Frontal cortex (tissue), 4 donors: ENCODE data around the gene BEAN1. TPM values are rescaled to one million over a fixed set of nuclear protein-coding genes. Genes with fewer than 3 reads are reported as not detected.

Source experiments
- DNase-seq, 2 donors: peaks; one replicate each; pipeline ENCODE4 v3.0.0; 2012; ENCODE audit warnings: low spot score in 2 of 2
- FAIRE-seq: peaks from 2 replicates; lab custom pipeline; 2012; peaks lifted over from hg19 to GRCh38; lab: Jason Lieb, UNC
- total RNA-seq: library from RNA; depleted of rRNA; stranded (reverse); fragments of >200 nt; gene quantifications from one replicate; pipeline ENCODE4 v1.2.3, GENCODE V29; 2014
- donor health status: control.
- donor health status: control.
- donor health status: control.

The BEAN1 gene
- total RNA-seq, 1 donor from 2014 or later: 4.5 TPM

DNA sequence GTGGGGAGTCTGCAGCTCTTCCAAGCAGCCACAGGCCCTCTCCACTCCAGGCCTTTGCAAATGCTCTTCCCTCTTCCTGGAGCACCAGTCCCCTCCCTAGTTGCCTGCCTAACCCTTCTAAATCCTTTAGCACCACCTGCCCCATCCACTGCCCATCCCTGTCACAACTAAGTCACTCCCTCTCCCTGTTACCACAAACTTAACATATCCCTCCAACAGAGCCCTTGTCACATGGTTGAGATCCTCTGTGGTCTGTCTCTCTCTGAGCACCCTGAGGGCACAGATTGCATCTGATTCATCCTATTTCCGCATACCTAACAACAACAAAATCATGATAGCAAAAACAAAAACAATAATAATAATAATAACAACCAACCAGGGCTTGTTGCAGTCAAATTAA, 11.0 kb upstream of the BEAN1 start:
- DNase-seq (no peak), FAIRE-seq (no peak)

DNA sequence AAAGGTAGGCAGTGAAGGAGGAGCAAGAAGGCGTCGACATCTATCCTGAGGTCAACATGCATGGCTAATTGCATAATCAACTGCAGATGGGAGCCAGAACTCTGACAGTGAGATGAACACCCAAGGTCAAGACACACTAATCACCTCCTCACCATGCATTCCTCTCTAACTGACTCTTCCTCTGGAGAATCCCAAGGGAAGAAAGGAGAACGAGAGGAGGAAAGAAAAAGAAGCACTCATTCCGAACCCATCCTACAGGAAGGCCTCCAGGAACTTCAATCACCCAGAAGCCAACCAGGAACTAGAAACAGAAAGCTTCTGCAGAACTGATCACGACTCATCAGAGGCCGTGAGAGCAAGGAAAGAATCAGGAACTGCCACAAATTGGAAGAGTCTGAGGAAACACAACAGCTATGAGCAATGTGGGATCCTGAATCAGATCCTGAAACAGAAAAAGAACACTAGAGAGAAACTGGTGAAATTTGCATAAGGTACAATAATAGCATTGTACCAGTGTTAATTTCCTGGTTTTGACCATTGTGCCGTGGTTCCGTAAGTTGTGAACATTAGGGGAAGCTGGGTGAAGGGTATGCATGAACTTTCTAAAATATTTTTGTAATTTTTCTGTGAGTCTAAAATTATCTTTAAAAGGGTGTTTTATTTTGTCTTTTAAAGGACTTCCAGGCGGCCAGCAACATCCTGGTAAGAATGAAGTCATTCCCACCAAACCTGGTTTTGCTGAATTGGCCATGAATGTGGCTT, 10.0 kb upstream of the BEAN1 start:
- DNase-seq (no peak), FAIRE-seq (no peak)

DNA sequence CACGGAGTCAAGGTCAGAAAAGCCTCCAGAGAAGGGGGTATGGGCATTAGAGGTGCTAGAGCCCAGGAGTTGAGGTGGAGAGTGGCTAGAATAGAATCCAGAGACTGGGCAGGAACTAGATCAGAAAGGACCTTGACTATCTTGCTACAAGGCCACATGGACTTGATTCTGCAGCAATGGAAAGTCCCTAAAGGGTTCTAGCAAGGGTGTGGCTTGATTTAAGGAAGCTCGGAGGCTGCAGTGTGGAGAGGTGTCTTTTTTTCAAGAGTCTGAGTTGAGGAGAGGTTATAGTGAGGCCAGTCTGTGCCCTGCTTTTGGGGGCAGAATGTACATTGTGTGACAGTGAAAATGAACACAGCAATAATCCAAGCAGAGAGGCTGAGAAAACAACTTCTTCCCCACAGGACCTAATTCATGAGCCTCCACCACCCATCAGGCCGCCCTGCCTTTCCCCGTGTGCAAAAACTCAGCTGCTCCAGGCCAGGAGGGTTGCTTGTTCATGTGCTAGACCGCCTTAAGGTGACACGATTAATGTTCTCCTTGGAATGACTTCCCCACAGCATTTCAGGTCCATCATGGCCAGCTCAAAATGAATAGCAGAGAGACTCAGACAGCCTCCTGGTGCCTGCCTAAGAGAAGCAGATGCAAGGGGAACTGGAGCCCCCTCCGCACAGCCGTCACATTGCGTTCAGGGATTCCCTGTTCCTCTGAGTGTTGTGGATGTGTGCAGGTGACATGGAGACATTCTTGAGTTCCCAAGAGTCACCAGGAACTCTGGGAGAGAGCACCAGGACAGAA, 8.7 kb upstream of the BEAN1 start:
- FAIRE-seq (no peak), DNase-seq (no peak)

DNA sequence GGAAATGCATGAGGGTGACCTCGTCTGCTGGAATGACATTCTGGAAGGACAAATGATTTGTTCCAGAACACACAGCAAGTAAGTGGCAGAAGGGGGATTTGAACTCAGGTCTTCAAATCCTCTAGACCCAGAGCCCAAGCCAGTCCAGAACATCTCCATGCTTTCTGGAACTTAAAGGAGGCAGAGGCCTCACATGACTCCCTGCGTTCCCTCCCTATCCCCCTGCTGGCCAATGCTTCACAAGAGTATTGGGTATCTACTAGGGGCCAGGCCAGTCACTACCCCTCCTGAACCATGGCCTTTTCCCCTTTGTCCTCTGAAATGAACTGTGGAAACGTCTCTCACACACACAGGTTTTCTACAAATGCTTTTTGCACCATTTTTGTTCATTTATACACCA, 7.6 kb upstream of the BEAN1 start:
- DNase-seq: no peak
- no peak for FAIRE-seq

DNA sequence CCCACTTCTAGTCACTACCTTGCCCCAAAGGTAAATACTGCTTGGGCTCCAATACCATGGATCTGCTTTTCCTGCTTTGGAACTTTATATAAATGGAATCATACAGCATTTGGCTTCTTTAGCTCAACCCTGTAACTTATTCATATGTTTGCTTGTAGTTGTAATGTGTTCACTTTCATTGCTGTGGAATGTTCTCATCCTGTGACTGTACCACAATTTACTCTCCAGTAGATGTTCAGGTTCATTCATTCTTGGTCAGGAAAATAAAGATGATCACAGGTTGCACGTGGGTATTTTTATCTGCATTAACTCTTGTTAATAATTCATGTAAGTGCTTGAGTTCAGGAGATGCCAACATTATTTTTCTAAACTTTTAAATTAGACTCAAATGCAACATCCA, 6.7 kb upstream of the BEAN1 start:
- no peak for DNase-seq
- no peak for FAIRE-seq

DNA sequence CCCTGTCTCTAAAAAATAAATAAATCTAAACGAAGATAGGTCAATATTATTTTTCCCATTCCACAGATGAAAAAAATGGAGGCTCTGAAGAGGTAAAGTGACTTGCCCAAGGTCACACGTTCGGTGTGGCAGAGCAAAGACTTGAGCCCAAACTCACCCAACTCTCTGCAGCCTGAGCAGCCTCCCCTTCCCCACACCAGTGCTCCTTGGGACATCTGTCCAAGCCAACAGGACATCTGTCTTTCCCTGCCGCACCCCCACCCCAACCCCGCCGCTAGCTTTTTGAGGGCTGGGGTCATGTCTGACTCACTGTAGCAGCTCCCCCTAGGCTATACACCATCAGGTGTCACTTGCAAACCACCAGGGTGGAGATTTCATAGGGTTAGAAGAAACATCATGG, 5.2 kb upstream of the BEAN1 start:
- DNase-seq (no peak), FAIRE-seq (no peak)

DNA sequence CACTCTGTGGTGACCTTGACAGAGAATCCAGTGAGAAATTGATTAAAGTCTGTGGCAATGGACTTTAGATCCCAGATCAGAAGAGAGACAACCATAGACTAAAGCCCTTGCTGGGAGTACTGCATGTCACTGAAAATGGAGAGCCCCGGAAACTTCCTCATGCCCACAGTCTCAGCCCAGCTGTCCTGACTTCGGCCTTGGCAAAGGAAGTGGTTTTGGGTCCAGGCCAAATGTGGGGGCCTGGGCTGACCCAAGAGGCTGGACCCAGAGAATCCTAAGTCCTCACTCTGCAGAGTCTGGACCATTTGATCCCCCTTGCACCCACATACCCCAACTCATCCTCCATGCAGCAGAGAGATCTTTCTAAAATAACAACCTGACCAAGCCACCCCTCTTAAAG, 4.7 kb upstream of the BEAN1 start:
- FAIRE-seq (no peak), DNase-seq (no peak)

DNA sequence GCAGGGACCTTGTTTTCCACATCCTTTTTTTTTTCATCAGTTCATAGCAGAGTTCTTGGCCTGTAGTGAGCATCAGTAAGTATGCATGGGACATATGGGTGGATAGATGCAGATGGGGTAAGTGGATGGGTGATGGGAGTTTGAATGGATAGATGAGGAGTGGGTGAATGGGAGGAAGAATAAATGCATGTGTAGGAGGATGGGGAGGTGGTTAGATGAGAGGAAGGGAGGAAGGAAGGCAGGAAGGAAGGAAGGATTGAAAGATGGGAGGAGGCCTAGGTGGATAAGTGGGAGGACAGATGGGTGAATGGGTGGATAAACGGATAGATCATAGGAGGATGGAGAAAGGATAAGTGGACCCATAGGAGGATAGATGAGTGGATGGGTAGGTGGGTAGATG, 3.9 kb upstream of the BEAN1 start:
- no peak for FAIRE-seq
- no peak for DNase-seq

DNA sequence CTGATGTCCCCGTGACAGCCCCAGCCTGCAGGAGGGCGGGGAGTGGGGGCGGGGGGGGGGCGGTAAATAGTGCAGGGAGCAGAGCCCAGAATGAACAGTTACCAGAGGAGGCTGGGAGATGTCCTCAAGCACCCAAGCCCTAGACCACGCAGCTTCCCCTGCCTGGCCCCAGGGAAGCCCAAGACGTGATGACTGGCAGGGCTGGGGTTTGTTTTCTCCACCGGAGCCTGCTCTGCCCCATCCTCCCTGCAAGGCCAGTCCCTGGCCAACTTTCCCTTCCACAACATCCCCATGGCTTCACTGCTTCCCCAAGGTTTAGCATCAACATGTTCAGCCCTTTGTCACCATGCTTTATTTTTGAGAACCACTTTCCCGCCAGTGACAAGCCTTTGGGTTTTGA, 1.4 kb upstream of the BEAN1 start:
- FAIRE-seq: no peak
- no peak for DNase-seq

DNA sequence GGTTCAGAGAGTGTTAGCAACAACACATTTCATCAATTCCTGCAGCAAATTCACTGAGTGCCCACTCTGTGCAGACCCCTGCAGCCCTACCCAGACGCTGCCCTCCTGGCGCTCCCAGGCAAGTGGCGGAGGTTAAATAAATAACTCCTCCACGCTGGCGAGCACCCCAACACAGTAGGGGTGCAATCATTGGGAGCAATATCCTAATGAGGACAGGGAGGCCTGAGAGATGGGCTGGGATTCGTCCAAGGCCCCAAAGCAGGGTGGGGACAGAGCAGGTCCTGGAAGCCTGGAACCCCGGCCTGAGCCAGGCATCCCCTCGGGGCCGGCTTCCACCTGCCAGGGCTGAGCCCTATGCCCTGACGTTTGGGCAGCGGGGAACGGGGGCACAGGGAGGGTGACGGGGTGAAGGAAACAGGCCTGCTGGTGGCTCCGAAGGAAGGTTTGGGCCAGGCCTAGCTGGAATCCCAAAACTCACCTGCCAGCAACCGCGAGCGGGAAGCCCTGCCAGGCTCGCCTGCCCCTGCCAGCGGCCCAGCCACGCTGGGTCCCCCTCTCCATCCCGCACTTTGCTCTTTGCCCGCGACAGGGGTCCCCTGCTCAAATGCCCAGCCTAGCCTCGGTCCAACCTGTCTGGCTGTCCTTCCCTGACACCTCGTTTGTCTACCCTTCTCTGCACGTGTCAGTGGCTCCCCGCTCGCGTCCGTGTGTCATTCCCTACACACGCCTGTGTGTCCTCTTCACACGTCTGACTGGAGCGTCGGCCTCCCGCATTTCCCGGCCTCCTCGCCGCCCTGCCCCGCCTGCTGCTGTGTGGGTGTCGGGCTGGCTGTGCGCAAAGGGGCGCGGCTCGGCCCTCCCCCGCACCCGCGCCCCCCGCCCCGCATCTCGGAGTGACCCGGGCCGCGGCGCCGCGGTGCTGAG, 721 bp upstream of the BEAN1 start:
- FAIRE-seq (no peak), DNase-seq (no peak)

DNA sequence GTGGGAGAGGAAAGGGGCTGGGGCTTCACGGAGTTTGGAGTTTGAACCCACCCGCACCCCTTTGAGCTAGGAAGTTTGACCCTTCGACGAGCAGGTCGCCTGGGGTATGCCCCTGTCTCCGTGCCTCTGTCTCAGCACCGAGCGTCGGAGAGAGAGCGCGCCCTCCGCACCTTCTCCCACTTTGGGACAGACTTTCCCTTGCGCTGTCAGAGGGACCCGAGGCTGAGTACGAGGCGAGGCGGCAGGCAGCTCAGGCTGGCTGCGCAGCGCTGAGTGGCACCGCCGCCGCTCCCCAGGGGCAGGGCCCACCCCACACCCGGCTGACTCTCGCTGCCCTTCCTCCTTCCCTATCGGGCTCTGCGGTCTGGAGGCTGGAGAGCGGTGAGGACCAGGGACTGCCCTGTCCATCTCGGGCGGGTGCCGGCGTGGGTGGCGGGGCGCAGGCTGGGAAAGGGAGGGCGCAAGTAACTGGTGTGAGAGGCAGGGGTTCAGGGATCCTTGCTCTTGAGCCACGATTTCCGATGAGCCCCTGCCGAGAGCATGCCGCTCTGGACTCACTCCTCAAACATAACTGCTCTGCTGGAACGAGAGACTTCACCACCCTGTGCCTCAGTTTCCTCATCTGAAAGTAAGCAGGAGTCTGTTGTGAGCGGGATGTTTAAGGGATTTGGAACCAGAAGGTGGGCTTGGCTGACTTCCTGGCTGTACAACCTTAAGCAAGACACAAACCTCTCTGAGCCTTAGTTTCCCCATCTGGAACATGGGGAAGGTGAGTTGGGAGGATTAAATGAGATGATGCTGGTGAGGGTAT, 981 bp downstream of the BEAN1 start:
- DNase-seq (peak in 1 of 2 donors; percentile 40), FAIRE-seq (no peak)

DNA sequence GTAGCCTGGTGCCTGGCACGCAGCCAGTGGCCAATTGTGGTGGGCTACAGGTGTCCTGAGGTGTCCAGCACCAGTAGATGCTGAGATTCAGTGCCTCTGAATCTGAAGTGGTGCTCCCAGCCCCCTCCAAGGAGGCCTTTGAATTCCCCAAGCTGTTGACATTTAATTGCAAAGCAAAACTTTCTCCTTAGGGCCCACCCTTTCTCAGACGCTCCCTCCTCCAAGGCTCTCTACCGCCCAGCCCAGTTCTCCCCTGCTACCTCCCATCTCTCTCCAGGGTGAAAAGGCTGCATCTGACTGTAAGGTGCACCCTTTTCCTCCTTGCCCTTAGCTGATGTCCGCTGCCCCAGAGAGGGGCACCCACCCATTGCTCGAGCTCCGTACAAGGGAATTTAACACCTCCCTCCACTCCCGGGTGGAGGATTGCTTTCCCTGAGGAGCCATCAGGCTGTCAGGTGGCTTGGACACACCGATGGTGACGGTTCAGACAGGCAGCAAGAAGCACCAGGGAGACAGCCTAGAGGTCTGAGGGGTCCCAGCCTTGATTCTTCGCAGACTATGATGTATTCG, 1.7 kb downstream of the BEAN1 start:
- FAIRE-seq (no peak), DNase-seq (no peak)

DNA sequence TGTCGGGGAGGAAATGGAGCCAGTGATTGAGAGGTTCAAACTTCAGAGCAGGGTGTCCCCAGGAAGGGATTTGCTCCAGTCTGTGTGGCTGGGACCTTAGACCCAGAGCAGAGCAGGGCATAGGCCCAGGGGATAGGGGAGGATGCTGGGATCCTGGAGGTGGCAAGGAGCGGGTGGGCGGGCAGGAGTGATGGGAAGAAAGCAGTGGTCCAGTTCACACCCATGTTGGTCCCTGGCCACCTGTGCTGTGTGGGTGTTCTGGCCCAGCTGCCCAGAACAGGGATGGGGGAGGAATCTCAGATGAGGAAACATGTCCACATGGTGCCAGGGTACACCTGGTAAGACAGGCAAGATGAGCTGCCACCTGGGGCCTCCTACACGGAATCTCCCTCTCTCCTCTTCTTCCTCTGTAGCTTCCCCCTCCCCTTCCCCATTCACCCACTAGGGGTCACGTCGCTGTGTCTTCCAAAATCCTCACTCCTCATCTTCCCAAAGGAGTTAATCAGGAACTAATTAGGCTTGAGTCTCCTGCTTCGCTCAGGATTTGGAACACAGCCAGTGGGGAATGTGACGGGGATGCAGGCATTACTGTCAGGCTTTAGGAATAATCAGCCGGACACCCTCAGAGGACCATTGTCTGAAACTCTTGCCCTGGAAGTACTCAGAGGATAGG, 2.3 kb downstream of the BEAN1 start:
- FAIRE-seq (no peak), DNase-seq (peak in 1 of 2 donors; percentile 22)

DNA sequence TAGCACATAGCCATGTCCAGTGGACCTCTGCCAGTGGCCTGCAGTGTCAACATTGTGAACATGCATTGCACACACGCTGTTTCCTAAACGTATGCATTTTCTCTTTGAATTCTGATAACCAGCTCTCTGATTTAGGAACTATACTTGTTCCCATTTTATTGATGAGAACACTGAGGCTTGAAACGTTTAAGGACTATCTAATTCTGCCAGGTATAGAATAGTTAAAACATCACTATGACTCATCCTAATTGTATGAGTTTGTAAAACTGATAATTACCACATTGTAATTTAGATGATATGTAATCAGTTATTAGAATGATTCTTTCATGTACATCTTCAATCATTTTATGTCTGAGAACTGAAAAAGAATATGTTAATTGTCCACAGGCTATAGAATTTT, 3.1 kb downstream of the BEAN1 start:
- no peak for DNase-seq
- no peak for FAIRE-seq

DNA sequence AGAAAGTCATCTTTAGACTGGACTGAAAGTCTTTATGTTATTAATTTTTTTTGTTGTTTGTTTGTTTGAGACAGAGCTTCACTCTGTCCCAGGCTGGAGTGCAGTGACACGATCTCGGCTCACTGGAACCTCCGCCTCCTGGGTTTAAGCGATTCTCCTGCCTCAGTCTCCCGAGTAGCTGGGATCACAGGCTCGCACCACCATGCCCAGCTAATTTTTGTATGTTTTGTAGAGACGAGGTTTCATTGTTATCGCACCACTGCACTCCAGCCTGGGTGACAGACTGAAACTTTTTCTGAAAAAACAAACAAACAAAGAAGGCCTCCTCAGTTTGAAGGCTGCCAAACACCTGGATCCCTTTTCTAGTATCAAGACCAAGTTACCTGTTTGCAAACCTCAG, 4.7 kb downstream of the BEAN1 start:
- DNase-seq (no peak), FAIRE-seq (no peak)

DNA sequence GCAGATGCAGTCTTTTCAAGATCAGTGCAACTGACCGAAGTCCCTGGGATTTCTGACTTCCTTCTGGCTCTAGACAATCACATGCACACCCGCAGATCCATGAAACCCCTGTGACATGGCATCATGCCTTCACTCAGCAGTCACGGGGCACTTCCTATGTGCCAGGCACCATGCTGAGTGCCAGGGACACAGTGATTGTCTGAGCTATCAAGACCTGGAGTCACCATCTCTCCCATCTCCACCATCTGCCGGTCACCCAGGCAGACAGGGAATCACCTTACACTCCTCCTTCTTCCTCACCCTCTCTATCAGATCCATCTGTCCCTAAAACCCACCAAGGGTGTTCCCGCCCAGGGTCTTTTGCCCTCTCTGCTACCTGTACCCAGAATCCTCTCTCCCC, 5.3 kb downstream of the BEAN1 start:
- no peak for FAIRE-seq
- DNase-seq: no peak

DNA sequence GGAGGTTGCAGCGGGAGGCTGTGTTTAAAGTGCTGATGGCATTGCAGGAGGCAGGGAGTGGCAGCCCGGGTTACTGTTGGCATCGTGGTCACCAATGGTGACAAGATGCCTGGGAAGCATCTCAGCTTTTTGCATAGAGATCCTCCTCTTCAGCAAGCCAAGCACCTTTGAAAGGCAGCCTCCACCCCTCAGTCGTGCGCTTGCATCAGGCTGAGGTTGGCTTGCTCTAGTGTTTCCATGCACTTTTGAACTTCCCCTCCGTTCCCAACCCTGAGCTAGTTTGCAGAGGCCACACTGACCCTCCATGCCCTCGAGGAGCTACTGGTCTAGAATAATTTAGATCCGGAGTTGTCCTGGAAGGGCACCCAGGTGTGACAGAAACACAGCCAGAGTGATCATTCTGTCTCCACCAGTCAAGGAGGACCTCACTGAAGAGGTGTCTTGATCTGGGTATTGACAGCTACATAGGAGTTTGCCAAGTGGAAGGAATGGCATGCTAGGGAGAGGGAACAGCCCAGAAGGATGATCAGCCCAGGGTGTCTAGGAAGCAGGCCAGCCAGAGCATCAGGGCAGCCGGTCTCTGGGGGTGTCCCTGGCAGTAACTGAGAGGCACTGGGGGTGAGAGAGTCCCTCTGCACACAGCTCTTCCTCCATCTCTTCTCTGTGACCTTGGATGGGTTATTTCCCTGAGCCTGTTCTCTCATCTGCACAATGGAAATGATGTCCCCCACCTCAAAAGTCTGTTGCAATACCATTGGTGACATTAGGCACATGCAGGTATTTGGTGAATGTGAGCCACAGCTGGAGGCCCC, 7.7 kb downstream of the BEAN1 start:
- FAIRE-seq: no peak
- DNase-seq: no peak

DNA sequence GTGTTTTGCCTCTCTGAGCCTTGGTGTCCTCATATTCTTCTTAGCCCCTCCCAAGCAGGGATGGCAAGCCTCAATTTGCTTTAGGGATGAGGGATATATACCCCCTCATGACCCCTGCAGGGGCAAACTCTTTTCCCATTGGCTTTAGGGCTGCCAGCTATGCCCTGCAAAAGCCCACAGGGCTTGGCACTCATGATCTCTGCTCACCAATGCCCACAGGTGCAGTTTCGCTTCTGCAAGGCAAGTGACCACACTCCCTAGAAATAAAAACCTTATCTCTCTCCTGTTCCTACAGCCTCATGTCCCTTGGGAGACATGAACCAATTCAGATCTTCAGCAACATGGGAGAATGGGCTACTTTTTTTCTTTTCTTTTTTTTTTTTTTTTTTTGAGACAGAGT, 8.8 kb downstream of the BEAN1 start:
- DNase-seq: no peak
- no peak for FAIRE-seq
